ENCODE results near the gene HEBP2. TPM values are rescaled to one million over a fixed set of nuclear protein-coding genes. Genes with fewer than 3 reads are reported as not detected.
A peak's percentile ranks its signal among the peaks of the same experiment; 100 is the strongest.

Gene HEBP2
- total RNA-seq, 1 experiment from 2014 or later, result 35.1 TPM

- peak; percentile 29 for DNase-seq (ENCODE audit: low read depth)
Measured at GRCh38 chr6:138454981-138455706, 51.1 kb downstream of the HEBP2 start.

DNA sequence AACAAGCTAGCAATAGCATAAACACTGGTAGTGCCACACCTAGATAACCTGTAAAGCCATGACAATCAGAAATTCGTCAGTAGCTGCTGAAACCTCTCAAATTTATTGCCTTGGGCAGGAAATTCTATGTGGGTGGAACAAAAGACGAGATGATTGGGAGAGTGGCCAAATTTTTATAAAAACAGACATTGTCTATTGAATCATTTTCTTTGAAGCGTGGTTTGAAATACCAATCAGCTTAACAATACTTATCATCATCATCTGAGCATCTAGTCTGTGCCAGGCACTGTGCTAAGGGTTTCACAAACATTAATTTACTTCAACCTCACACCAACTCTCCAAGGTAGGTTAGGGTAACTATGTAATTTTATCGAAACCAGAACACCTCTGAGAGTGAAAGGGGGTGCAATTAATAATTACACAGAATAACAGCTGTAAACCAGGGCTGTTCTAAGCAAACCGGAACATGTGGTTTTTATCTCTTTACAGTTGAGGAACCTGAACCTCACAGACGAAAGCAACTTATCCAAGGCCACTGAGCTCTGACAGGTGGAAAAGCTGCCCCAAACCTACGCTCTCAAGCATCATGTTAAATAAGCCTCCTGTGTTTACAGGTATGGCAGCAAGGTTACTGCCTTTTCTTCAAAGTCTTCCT is 51.9 kb downstream of the HEBP2 start:
- peak; percentile 71 for DNase-seq (ENCODE audit: low read depth)

- no peak for DNase-seq (ENCODE audit: low read depth)
Measured at GRCh38 chr6:138456401-138456790, 52.4 kb downstream of the HEBP2 start.

DNA sequence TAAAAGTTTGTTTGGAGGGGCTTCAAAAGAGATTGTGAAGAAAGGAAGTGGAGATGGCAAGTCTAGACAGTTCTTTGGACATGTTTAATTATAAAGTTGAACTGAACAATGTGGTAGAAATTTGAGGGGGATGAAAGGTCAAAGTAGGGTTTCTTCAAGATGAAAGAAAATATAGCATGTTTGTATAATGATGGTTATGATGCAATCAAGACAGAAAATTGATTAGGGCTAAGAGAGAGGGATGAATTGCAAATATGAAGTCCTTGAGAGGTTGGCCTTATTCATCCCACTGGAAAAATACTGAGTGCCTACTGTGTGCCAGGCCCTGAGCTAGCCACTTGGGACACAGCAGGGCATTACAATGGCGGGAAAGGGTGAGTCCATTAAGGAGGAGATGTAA is 57.6 kb downstream of the HEBP2 start:
- no peak for DNase-seq (ENCODE audit: low read depth)

GRCh38 chr6:138464085-138464484 is 60.1 kb downstream of the HEBP2 start:
- no peak for DNase-seq (ENCODE audit: low read depth)

DNA sequence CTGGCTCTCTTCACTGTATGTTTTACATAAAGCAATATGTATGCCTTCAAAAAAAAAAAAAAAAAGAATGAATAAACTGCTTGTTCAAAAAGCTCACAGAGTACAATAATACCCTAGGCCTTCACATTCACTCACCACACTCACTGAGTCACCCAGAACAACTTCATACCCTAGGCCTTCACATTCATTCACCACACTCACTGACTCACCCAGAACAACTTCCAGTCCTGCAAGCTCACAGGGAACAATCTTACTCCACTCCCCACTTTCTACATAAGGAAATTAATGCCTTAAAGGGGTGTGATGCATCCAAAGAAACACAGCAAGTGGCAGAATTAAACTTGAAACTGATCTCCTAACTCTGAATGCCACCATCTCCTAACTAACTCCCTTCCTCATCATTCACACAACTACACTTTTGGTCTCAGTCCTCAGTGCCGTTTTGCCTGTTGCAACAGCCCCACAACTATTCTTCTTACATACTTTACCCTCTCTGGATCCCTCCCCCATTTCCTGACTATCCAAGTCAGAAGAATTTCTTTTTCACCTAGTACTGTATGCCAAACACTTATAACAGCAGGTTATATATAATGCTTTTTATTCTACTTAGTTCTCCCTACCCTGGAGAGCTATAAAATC is 61.1 kb downstream of the HEBP2 start:
- peak; percentile 99 for DNase-seq (ENCODE audit: low read depth)

GRCh38 chr6:138467901-138468300 is 63.9 kb downstream of the HEBP2 start:
- DNase-seq (ENCODE audit: low read depth), result peak; percentile 52

DNA sequence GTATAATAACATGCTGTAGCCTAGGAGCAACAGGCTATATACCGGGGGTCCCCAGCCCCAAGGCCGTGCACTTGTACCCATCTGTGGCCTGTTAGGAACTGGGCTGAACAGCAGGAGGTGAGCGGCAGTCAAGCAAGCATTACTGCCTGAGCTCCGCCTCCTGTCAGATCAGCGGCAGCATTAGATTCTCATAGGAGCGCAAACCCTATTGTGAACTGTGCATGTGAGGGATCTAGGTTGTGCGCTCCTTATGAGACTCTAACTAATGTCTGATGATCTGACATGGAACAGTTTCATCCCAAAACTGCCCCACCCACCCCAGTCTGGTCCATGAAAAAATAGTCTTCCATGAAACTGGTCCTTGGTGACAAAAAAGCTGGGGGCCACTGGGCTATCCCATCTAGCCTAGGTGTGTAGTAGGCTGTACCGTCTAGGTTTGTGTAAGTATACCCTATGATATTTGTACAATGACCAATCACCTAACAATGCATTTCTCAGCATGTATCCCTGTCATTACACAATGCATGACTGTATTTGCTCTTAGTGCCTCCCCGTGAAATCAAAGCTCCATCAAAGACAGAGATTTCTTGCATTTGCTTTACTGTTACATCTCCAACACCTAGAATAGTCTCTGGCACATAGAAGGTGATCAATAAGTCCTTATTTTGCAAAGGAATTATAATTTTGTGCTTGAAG is 64.4 kb downstream of the HEBP2 start:
- DNase-seq (ENCODE audit: low read depth), result peak; percentile 77

Small RNA genes lying within 50 kb of the gene (small RNA-seq; reads per million reads assigned to genes)
- gene AL031003.1, result not detected
- gene AL391669.1, result not detected
- not detected for gene MIR3145

Other genes with a start within 250 kb of the HEBP2 start
- gene ARFGEF3, start 242.3 kb upstream of the HEBP2 start, total RNA-seq (2014; rRNA removed; shearing (Covaris generic)), result 4.1 and 4.5 TPM in 2 replicates
- gene PBOV1, start 185.7 kb upstream of the HEBP2 start, total RNA-seq (2014; rRNA removed; shearing (Covaris generic)), result not detected in 2 replicates
- not detected in 2 replicates for gene SMIM28, start 26.3 kb upstream of the HEBP2 start, total RNA-seq (2014; rRNA removed; shearing (Covaris generic))
- 4.0 and 7.5 TPM in 2 replicates for gene NHSL1, start 95.3 kb downstream of the HEBP2 start, total RNA-seq (2014; rRNA removed; shearing (Covaris generic))